Inflammatory macrophage (primary cell): ENCODE results near the gene MT1M.

ENCODE experiments used
- DNase-seq, 2 donors: peaks; one replicate each; pipeline ENCODE4 v3.0.0-alpha.2; 2020 to 2022

The MT1M gene

GRCh38 chr16:56677474-56677873 is 45.0 kb downstream of the MT1M start:
- no peak for DNase-seq

GRCh38 chr16:56679078-56679730 is 46.7 kb downstream of the MT1M start:
- DNase-seq = no peak

- DNase-seq = peak; percentile 8 to 17
These were observed 47.4 kb downstream of the MT1M start for GRCh38 chr16:56679818-56680217.

- DNase-seq = peak; percentile 88 to 95
These were observed 49.7 kb downstream of the MT1M start, which contains the start of gene MT1X for GRCh38 chr16:56681939-56682702. Gene MT1X, plus strand, starts transcription at chr16:56682470. Its CDS starts 71 bp downstream, at chr16:56682541.

GRCh38 chr16:56682703-56683397 is 50.4 kb downstream of the MT1M start:
- no peak for DNase-seq
